Ectodermal cell (in vitro differentiated cells): ENCODE results near the gene NTM.
A peak's percentile ranks its signal among the peaks of the same experiment; 100 is the strongest.

Experiments
- H3K27ac ChIP-seq: 2 replicates; pipeline ENCODE4 v1.7.0; 2013; ENCODE audit warnings: mild to moderate bottlenecking, low read depth, low read length; ENCODE audit not compliant: insufficient read depth, poor library complexity, severe bottlenecking
- H3K27me3 ChIP-seq: 2 replicates; pipeline ENCODE4 v1.7.0; 2013; ENCODE audit warnings: mild to moderate bottlenecking, low read length; ENCODE audit not compliant: insufficient read depth, control insufficient read depth, poor library complexity, severe bottlenecking
- H3K36me3 ChIP-seq: one replicate; pipeline ENCODE4 v1.7.0; 2013; ENCODE audit warnings: low read length; ENCODE audit not compliant: control insufficient read depth, insufficient read depth
- H3K4me1 ChIP-seq: one replicate; pipeline ENCODE4 v1.7.0; 2013; ENCODE audit warnings: low read length; ENCODE audit not compliant: control insufficient read depth, insufficient read depth
- H3K4me3 ChIP-seq: 2 replicates; pipeline ENCODE4 v1.7.0; 2013; ENCODE audit warnings: low read depth, low read length, control low read depth; ENCODE audit not compliant: insufficient read depth
- H3K9me3 ChIP-seq: 2 replicates; pipeline ENCODE4 v1.7.0; 2013; ENCODE audit warnings: mild to moderate bottlenecking, low read length, moderate library complexity; ENCODE audit not compliant: control insufficient read depth
- WGBS, 2 experiments: methylation state at CpG; one replicate each; pipeline ENCODE4 v1.1.7; 2013; ENCODE audit warnings: missing lambda C conversion rate in 2 of 2; 5-methylcytosine and 5-hydroxymethylcytosine counted together

Gene NTM

GRCh38 chr11:131973061-131973460 is 602.6 kb downstream of the NTM start:
- H3K9me3 ChIP-seq = no peaks in the 10 kb centered on the region
- H3K36me3 ChIP-seq = no peaks in the 10 kb centered on the region
- no peaks in the 10 kb centered on the region for H3K27me3 ChIP-seq
- H3K27ac ChIP-seq = no peak overlapping the region
- 94 to 98% methylated on average over 2 of the region's 2 CpGs for whole genome bisulfite sequencing, 2 experiments
- no peak overlapping the region for H3K4me3 ChIP-seq
- peaks cover 15% of the 10 kb centered on the region for H3K4me1 ChIP-seq

GRCh38 chr11:131975619-131976018 is 605.2 kb downstream of the NTM start:
- 94 to 98% methylated on average over 5 of the region's 5 CpGs for WGBS, 2 experiments
- Histone ChIP-seq H3K27me3 (no peaks in the 10 kb centered on the region), H3K27ac (no peak overlapping the region), H3K9me3 (no peaks in the 10 kb centered on the region), H3K36me3 (no peaks in the 10 kb centered on the region), H3K4me3 (no peak overlapping the region), H3K4me1 (peaks cover 15% of the 10 kb centered on the region)

GRCh38 chr11:131976021-131976420 is 605.6 kb downstream of the NTM start:
- H3K36me3 ChIP-seq = no peaks in the 10 kb centered on the region
- H3K27me3 ChIP-seq = no peaks in the 10 kb centered on the region
- 89 to 97% methylated on average over 3 of the region's 3 CpGs for WGBS, 2 experiments
- no peaks in the 10 kb centered on the region for H3K9me3 ChIP-seq
- no peak overlapping the region for H3K27ac ChIP-seq
- H3K4me3 ChIP-seq = no peak overlapping the region
- H3K4me1 ChIP-seq = peaks cover 15% of the 10 kb centered on the region

GRCh38 chr11:131977231-131977630 is 606.8 kb downstream of the NTM start:
- Histone ChIP-seq H3K27ac (no peak overlapping the region), H3K4me1 (peaks cover 26% of the 10 kb centered on the region), H3K27me3 (no peaks in the 10 kb centered on the region), H3K4me3 (no peak overlapping the region), H3K36me3 (no peaks in the 10 kb centered on the region), H3K9me3 (no peaks in the 10 kb centered on the region)
- 53 to 60% methylated on average over 6 of the region's 6 CpGs for WGBS, 2 experiments

- Histone ChIP-seq H3K4me3 (no peak overlapping the region), H3K4me1 (peaks cover 30% of the 10 kb centered on the region), H3K9me3 (no peaks in the 10 kb centered on the region), H3K27ac (no peak overlapping the region), H3K36me3 (no peaks in the 10 kb centered on the region), H3K27me3 (no peaks in the 10 kb centered on the region)
- WGBS, 2 experiments = 38 to 49% methylated on average over 3 of the region's 3 CpGs
Observed at GRCh38 chr11:131977854-131978253, 607.4 kb downstream of the NTM start.

GRCh38 chr11:131978351-131978750 is 607.9 kb downstream of the NTM start:
- WGBS, 2 experiments = 49 to 57% methylated on average over 4 to 5 of the region's 5 CpGs
- H3K4me3 ChIP-seq = no peak overlapping the region
- no peaks in the 10 kb centered on the region for H3K36me3 ChIP-seq
- H3K9me3 ChIP-seq = no peaks in the 10 kb centered on the region
- no peak overlapping the region for H3K27ac ChIP-seq
- H3K4me1 ChIP-seq = peaks cover 30% of the 10 kb centered on the region
- no peaks in the 10 kb centered on the region for H3K27me3 ChIP-seq

- peaks cover 30% of the 10 kb centered on the region for H3K4me1 ChIP-seq
- H3K36me3 ChIP-seq = no peaks in the 10 kb centered on the region
- no peak overlapping the region for H3K4me3 ChIP-seq
- 92 to 97% methylated on average over 3 of the region's 3 CpGs for WGBS, 2 experiments
- no peaks in the 10 kb centered on the region for H3K9me3 ChIP-seq
- no peak overlapping the region for H3K27ac ChIP-seq
- H3K27me3 ChIP-seq = no peaks in the 10 kb centered on the region
Observed at GRCh38 chr11:131979364-131979763, 608.9 kb downstream of the NTM start.

- H3K27ac ChIP-seq = no peak overlapping the region
- H3K27me3 ChIP-seq = no peaks in the 10 kb centered on the region
- no peaks in the 10 kb centered on the region for H3K9me3 ChIP-seq
- no peak overlapping the region for H3K4me3 ChIP-seq
- no peaks in the 10 kb centered on the region for H3K36me3 ChIP-seq
- peaks cover 30% of the 10 kb centered on the region for H3K4me1 ChIP-seq
- 75 to 79% methylated on average over 3 of the region's 3 CpGs for WGBS, 2 experiments
Observed at GRCh38 chr11:131980199-131980598, 609.8 kb downstream of the NTM start.

- peaks cover 30% of the 10 kb centered on the region for H3K4me1 ChIP-seq
- no peaks in the 10 kb centered on the region for H3K27me3 ChIP-seq
- H3K9me3 ChIP-seq = no peaks in the 10 kb centered on the region
- H3K4me3 ChIP-seq = no peak overlapping the region
- WGBS, 2 experiments = 81 to 82% methylated on average over 10 to 11 of the region's 11 CpGs
- no peak overlapping the region for H3K27ac ChIP-seq
- no peaks in the 10 kb centered on the region for H3K36me3 ChIP-seq
Observed at GRCh38 chr11:131980888-131981668, 610.7 kb downstream of the NTM start.

- H3K27ac ChIP-seq = peak overlapping the region; percentile 47
- H3K9me3 ChIP-seq = no peaks in the 10 kb centered on the region
- 4 to 5% methylated on average over 3 of the region's 3 CpGs for WGBS, 2 experiments
- H3K4me3 ChIP-seq = no peak overlapping the region
- no peaks in the 10 kb centered on the region for H3K27me3 ChIP-seq
- H3K4me1 ChIP-seq = peaks cover 24% of the 10 kb centered on the region
- no peaks in the 10 kb centered on the region for H3K36me3 ChIP-seq
Observed at GRCh38 chr11:131982154-131982553, 611.7 kb downstream of the NTM start.
